ENCODE data around the gene PYHIN1. TPM values are rescaled to one million over a fixed set of nuclear protein-coding genes. Genes with fewer than 3 reads are reported as not detected.

PYHIN1 gene
- total RNA-seq, 2 donors from 2014 or later = 0.18 to 0.51 TPM

GRCh38 chr1:158924677-158925076, 6.7 kb upstream of the PYHIN1 start:
- Histone ChIP-seq H3K9me3 (no peaks in the 10 kb centered on the region), H3K4me3 (no peak overlapping the region), H3K36me3 (no peaks in the 10 kb centered on the region), H3K27ac (no peak overlapping the region), H3K4me1 (replicated peaks) (no peaks in the 10 kb centered on the region), H3K27me3 (replicated peaks; ENCODE audit: insufficient read depth) (no peaks in the 10 kb centered on the region)
- TF ChIP-seq POLR2AphosphoS5 (IDR thresholded peaks at IDR 0.05) (no peak), POLR2A (IDR thresholded peaks at IDR 0.05) (no peak), CTCF (IDR thresholded peaks at IDR 0.05) (no peak)
- DNase-seq (ENCODE audit: low spot score) = no peak
- 73% methylated on average over 2 of the region's 2 CpGs for WGBS
- intact Hi-C loops (cut with DNase I) = no loop called here

DNA sequence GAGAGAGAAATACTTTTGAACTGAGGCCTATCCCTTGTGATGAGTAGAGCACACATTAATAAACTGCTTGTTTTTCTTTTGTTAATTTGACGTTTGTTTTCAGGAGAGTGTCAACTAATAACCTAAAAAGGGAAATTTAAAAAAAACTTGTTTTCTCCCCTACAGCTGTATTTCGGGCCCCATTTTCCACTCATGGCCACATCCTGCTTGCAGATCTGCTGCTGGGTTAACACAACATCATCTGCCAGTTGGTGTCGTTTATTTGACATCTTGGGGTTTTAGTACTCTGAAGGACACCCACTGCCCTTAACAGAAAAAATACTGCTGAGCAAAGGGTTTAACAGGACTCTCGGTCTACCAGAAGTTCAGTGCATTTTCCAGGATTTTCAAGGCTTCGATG, 848 bp upstream of the PYHIN1 start:
- no peak overlapping the region for H3K27ac ChIP-seq
- no peaks in the 10 kb centered on the region for H3K9me3 ChIP-seq
- intact Hi-C loops (cut with DNase I) = no loop called here
- TF ChIP-seq POLR2AphosphoS5 (IDR thresholded peaks at IDR 0.05) (no peak), POLR2A (IDR thresholded peaks at IDR 0.05) (no peak), CTCF (IDR thresholded peaks at IDR 0.05) (no peak)
- no peaks in the 10 kb centered on the region for H3K4me1 ChIP-seq (replicated peaks)
- 59% methylated on average over 5 of the region's 5 CpGs for WGBS
- no peaks in the 10 kb centered on the region for H3K27me3 ChIP-seq (replicated peaks; ENCODE audit: insufficient read depth)
- DNase-seq (ENCODE audit: low spot score) = no peak
- no peaks in the 10 kb centered on the region for H3K36me3 ChIP-seq
- no peak overlapping the region for H3K4me3 ChIP-seq

DNA sequence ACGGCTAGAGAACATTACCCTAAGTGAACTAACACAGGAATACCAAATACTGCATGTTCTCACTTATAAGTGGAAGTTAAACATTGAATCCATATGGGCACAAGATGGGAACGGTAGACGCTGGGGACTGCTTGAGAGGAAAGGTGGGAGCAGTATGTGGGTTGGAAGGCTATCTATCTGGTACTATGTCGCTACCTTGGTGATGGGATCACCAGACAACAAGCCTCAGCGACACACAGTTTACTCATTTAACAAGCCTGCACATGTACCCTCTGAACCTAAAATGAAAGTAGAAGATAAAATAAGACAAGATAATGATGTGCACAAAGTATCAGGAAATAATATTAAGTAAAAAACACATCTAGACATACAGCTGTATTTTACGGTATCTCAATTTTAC, 819 bp downstream of the PYHIN1 start:
- Histone ChIP-seq H3K27ac (no peak overlapping the region), H3K4me1 (replicated peaks) (no peaks in the 10 kb centered on the region), H3K4me3 (no peak overlapping the region), H3K36me3 (no peaks in the 10 kb centered on the region), H3K27me3 (replicated peaks; ENCODE audit: insufficient read depth) (no peaks in the 10 kb centered on the region), H3K9me3 (no peaks in the 10 kb centered on the region)
- intact Hi-C loops (cut with DNase I) = no loop called here
- DNase-seq (ENCODE audit: low spot score) = no peak
- TF ChIP-seq POLR2AphosphoS5 (IDR thresholded peaks at IDR 0.05) (no peak), POLR2A (IDR thresholded peaks at IDR 0.05) (no peak), CTCF (IDR thresholded peaks at IDR 0.05) (no peak)
- WGBS = 79% methylated on average over 6 of the region's 6 CpGs

DNA sequence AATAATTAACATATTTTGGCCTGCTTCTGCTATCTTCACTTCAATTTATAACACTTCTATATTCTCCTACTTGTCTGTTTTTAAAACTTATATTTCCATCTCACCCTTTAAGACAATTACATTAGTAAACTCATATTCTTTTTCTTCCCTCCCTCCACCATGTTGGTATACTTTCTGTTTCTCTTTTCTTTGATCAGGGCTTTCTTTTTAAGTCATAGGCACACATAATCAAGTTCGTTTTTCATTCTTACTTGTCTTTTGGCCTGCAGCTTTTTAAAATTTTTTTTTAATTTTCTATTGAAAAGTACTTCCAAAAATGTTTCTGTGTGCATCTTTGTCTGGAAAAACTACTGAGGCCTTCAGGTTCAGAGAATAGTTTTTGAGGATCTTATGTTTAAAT, 2.3 kb downstream of the PYHIN1 start:
- H3K27me3 ChIP-seq (replicated peaks; ENCODE audit: insufficient read depth) = no peaks in the 10 kb centered on the region
- no peaks in the 10 kb centered on the region for H3K9me3 ChIP-seq
- no peaks in the 10 kb centered on the region for H3K4me1 ChIP-seq (replicated peaks)
- no peak overlapping the region for H3K27ac ChIP-seq
- no peaks in the 10 kb centered on the region for H3K36me3 ChIP-seq
- no peak for TF ChIP-seq POLR2AphosphoS5 (IDR thresholded peaks at IDR 0.05)
- no peak for TF ChIP-seq CTCF (IDR thresholded peaks at IDR 0.05)
- TF ChIP-seq POLR2A (IDR thresholded peaks at IDR 0.05) = no peak
- no peak overlapping the region for H3K4me3 ChIP-seq
- no peak for DNase-seq (ENCODE audit: low spot score)
- intact Hi-C loops (cut with DNase I) = no loop called here
- WGBS = 50% methylated on average over 1 of the region's 1 CpG

DNA sequence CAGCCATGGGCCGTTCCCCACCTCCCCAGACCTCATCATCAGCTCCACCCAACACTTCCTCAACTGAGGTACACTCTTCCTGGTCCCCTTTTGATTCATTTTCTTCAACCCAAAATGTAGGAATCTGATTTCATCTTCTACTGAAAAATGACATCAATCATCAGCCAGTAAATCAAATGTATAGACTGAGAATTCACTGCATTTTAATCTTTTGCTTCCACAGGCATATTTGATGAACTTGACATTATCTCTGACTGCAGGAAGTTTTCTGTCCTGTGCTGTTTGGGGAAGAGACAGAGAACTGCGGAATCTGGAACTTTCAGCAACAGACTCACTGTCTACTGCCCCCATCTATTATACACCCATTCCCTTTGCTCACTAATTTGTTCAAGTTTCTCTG, 7.8 kb downstream of the PYHIN1 start:
- Histone ChIP-seq H3K4me3 (no peak overlapping the region), H3K36me3 (no peaks in the 10 kb centered on the region), H3K27ac (no peak overlapping the region), H3K4me1 (replicated peaks) (no peaks in the 10 kb centered on the region), H3K27me3 (replicated peaks; ENCODE audit: insufficient read depth) (no peaks in the 10 kb centered on the region), H3K9me3 (no peaks in the 10 kb centered on the region)
- TF ChIP-seq POLR2AphosphoS5 (IDR thresholded peaks at IDR 0.05) (no peak), POLR2A (IDR thresholded peaks at IDR 0.05) (no peak), CTCF (IDR thresholded peaks at IDR 0.05) (no peak)
- intact Hi-C loops (cut with DNase I) = no loop called here
- WGBS = 87% methylated on average over 2 of the region's 2 CpGs
- no peak for DNase-seq (ENCODE audit: low spot score)
